H9 (cell line): ENCODE results near the gene TBC1D9B. TPM values are rescaled to one million over a fixed set of nuclear protein-coding genes. Genes with fewer than 3 reads are reported as not detected.

Source experiments
- DNase-seq: peaks from one replicate; pipeline ENCODE4 v3.0.0-alpha.2; 2017
- H2AFZ ChIP-seq: one replicate; pipeline ENCODE4 v1.6.1; 2013; ENCODE audit warnings: mild to moderate bottlenecking, low read length, control low read depth, moderate library complexity
- H2AK5ac ChIP-seq: 2 replicates; pipeline ENCODE4 v1.6.1; 2013; ENCODE audit warnings: low read length, control low read depth, mixed read lengths; ENCODE audit not compliant: insufficient read length
- H2BK120ac ChIP-seq: one replicate; pipeline ENCODE4 v1.6.1; 2013; ENCODE audit warnings: low read depth, mild to moderate bottlenecking, low read length, control low read depth, inconsistent platforms; ENCODE audit not compliant: poor library complexity, severe bottlenecking
- H2BK12ac ChIP-seq: 2 replicates; pipeline ENCODE4 v1.6.1; 2013; ENCODE audit warnings: low read length, control low read depth, mixed read lengths, low read depth; ENCODE audit not compliant: insufficient read length
- H2BK15ac ChIP-seq: 2 replicates; pipeline ENCODE4 v1.6.1; 2013; ENCODE audit warnings: low read depth, low read length, control low read depth
- H2BK20ac ChIP-seq: one replicate; pipeline ENCODE4 v1.6.1; 2013; ENCODE audit warnings: low read depth, mild to moderate bottlenecking, low read length, control low read depth, inconsistent platforms; ENCODE audit not compliant: poor library complexity, severe bottlenecking
- H2BK5ac ChIP-seq: 2 replicates; pipeline ENCODE4 v1.6.1; 2013; ENCODE audit warnings: low read length, control low read depth, mixed read lengths; ENCODE audit not compliant: insufficient read length
- H3K14ac ChIP-seq: 2 replicates; pipeline ENCODE4 v1.6.1; 2013; ENCODE audit warnings: low read length, control low read depth; ENCODE audit not compliant: insufficient read depth
- H3K18ac ChIP-seq: 2 replicates; pipeline ENCODE4 v1.6.1; 2013; ENCODE audit warnings: low read depth, mild to moderate bottlenecking, mixed read lengths, low read length, control low read depth; ENCODE audit not compliant: insufficient read length
- H3K23ac ChIP-seq: 2 replicates; pipeline ENCODE4 v1.6.1; 2013; ENCODE audit warnings: low read length, control low read depth, mixed read lengths, low read depth; ENCODE audit not compliant: insufficient read length
- H3K23me2 ChIP-seq: 2 replicates; pipeline ENCODE4 v1.6.1; 2013; ENCODE audit warnings: low read depth, mild to moderate bottlenecking, mixed read lengths, low read length, control low read depth; ENCODE audit not compliant: insufficient read length, poor library complexity, severe bottlenecking
- H3K27ac ChIP-seq: 2 replicates; pipeline ENCODE4 v1.5.1; 2013; ENCODE audit warnings: low read length, control low read depth, mixed read lengths, low read depth; ENCODE audit not compliant: insufficient read length
- H3K27me3 ChIP-seq: 2 replicates; pipeline ENCODE4 v1.6.1; 2013; ENCODE audit warnings: low read length, control low read depth, inconsistent platforms; ENCODE audit not compliant: insufficient read depth
- H3K4ac ChIP-seq: 2 replicates; pipeline ENCODE4 v1.6.1; 2013; ENCODE audit warnings: low read depth, mild to moderate bottlenecking, control low read depth, inconsistent platforms, low read length, moderate library complexity
- H3K4me1 ChIP-seq: 2 replicates; pipeline ENCODE4 v1.6.1; 2013; ENCODE audit warnings: low read length, control low read depth, inconsistent platforms; ENCODE audit not compliant: insufficient read depth
- H3K4me2 ChIP-seq: 2 replicates; pipeline ENCODE4 v1.6.1; 2013; ENCODE audit warnings: low read length, control low read depth, mixed read lengths; ENCODE audit not compliant: insufficient read length, insufficient read depth
- H3K56ac ChIP-seq: 2 replicates; pipeline ENCODE4 v1.6.1; 2013; ENCODE audit warnings: low read depth, mild to moderate bottlenecking, mixed read lengths, low read length, control low read depth; ENCODE audit not compliant: insufficient read length
- H3K79me1 ChIP-seq: 2 replicates; pipeline ENCODE4 v1.6.1; 2013; ENCODE audit warnings: low read depth, mild to moderate bottlenecking, moderate library complexity, low read length, control low read depth, inconsistent platforms; ENCODE audit not compliant: insufficient read depth, poor library complexity, severe bottlenecking
- H3K79me2 ChIP-seq: 2 replicates; pipeline ENCODE4 v1.6.1; 2013; ENCODE audit warnings: low read length, control low read depth, inconsistent platforms; ENCODE audit not compliant: insufficient read depth
- H3K9ac ChIP-seq: 2 replicates; pipeline ENCODE4 v1.6.1; 2013; ENCODE audit warnings: low read length, control low read depth, mixed read lengths; ENCODE audit not compliant: insufficient read length; ENCODE audit errors: extremely low read depth
- H3K9me3 ChIP-seq: one replicate; pipeline ENCODE4 v1.6.1; 2013; ENCODE audit warnings: low read depth, low read length, inconsistent platforms; ENCODE audit not compliant: control insufficient read depth
- H3T11ph ChIP-seq: one replicate; pipeline ENCODE4 v1.6.1; 2013; ENCODE audit warnings: mild to moderate bottlenecking, low read length, control low read depth, inconsistent platforms
- H4K20me1 ChIP-seq: one replicate; pipeline ENCODE4 v1.6.1; 2013; ENCODE audit not compliant: control insufficient read depth, insufficient read length, insufficient read depth
- H4K5ac ChIP-seq: 2 replicates; pipeline ENCODE4 v1.6.1; 2013; ENCODE audit warnings: low read depth, mild to moderate bottlenecking, mixed read lengths, low read length, control low read depth; ENCODE audit not compliant: insufficient read length
- H4K8ac ChIP-seq: replicated peaks from 2 replicates; pipeline ENCODE4 v1.6.1; 2013; ENCODE audit warnings: low read length, control low read depth, mixed read lengths, low read depth; ENCODE audit not compliant: insufficient read length
- H4K91ac ChIP-seq: 2 replicates; pipeline ENCODE4 v1.6.1; 2013; ENCODE audit warnings: low read depth, mild to moderate bottlenecking, moderate library complexity, mixed read lengths, low read length, control low read depth; ENCODE audit not compliant: insufficient read length
- H3K27ac Mint-ChIP-seq, 3 experiments: 2 replicates in 2 of 3; 3 replicates in 1 of 3; pipeline ENCODE4 v1.8.0; 2020 to 2021; ENCODE audit warnings: mixed read lengths in 3 of 3, mild to moderate bottlenecking in 1 of 3, moderate library complexity in 1 of 3
- H3K27me3 Mint-ChIP-seq: 2 replicates; pipeline ENCODE4 v1.8.0; 2021; ENCODE audit warnings: low read depth, mild to moderate bottlenecking, moderate library complexity, mixed read lengths
- H3K36me3 Mint-ChIP-seq, 3 experiments: 2 replicates in 2 of 3; 3 replicates in 1 of 3; pipeline ENCODE4 v1.8.0; 2020 to 2021; ENCODE audit warnings: low read depth in 3 of 3, mixed read lengths in 3 of 3; ENCODE audit not compliant: insufficient read depth in 1 of 3
- H3K4me1 Mint-ChIP-seq, 2 experiments: 2 replicates each; pipeline ENCODE4 v1.8.0; 2020; ENCODE audit warnings: mixed read lengths in 2 of 2
- H3K4me3 Mint-ChIP-seq, 2 experiments: 2 replicates in 1 of 2; 3 replicates in 1 of 2; pipeline ENCODE4 v1.8.0; 2020 to 2021; ENCODE audit warnings: mild to moderate bottlenecking in 2 of 2, mixed read lengths in 2 of 2, moderate library complexity in 1 of 2
- H3K9me3 Mint-ChIP-seq, 2 experiments: 2 replicates in 1 of 2; 3 replicates in 1 of 2; pipeline ENCODE4 v1.8.0; 2020; ENCODE audit warnings: mild to moderate bottlenecking in 2 of 2, mixed read lengths in 2 of 2, moderate library complexity in 1 of 2
- WGBS: extraction: QIAGEN DNeasy Blood & Tissue Kit; methylation state at CpG from one replicate; pipeline ENCODE4 v1.1.7; 2013; ENCODE audit warnings: missing lambda C conversion rate, low lambda C conversion rate, mixed read lengths; ENCODE audit not compliant: insufficient read length; ENCODE audit errors: extremely low coverage; 5-methylcytosine and 5-hydroxymethylcytosine counted together
- total RNA-seq: library from RNA; stranded (reverse); gene quantifications from 2 replicates; pipeline ENCODE4 v1.2.1, GENCODE V29; 2021
- TF ChIP-seq, protein P1 (sequence below): fragments of 200-600 bp; sonication (generic); conservative IDR thresholded peaks from 3 replicates; pipeline ENCODE4 v1.8.0; 2021; ENCODE audit warnings: antibody characterized with exemption, mild to moderate bottlenecking

TBC1D9B gene
- total RNA-seq, 1 experiment from 2014 or later: 62.1 TPM

- Histone ChIP-seq H2BK20ac (no peak overlapping the region), H3K4ac (no peak overlapping the region), H3K27ac (no peak overlapping the region), H3K79me1 (peaks cover 1% of the 10 kb centered on the region), H3K23ac (no peak overlapping the region), H3T11ph (no peak overlapping the region), H2AFZ (no peak overlapping the region), H2BK15ac (no peak overlapping the region), H4K20me1 (no peaks in the 10 kb centered on the region), H3K4me1 (no peaks in the 10 kb centered on the region; the same call in 1 of the 2 replicates), H3K4me2 (peak overlapping the region; percentile 19), H4K8ac (no peak overlapping the region), H4K91ac (no peak overlapping the region), H4K5ac (no peak overlapping the region), H2AK5ac (no peak overlapping the region), H3K9ac (no peak overlapping the region), H3K79me2 (peaks cover 2% of the 10 kb centered on the region; the same call in 1 of the 2 replicates), H2BK120ac (no peak overlapping the region), H3K23me2 (peaks cover 16% of the 10 kb centered on the region), H3K14ac (peak overlapping the region; percentile 27; the same call in 1 of the 2 replicates), H2BK5ac (no peak overlapping the region), H3K27me3 (no peaks in the 10 kb centered on the region), H2BK12ac (no peak overlapping the region), H3K18ac (no peak overlapping the region), H3K9me3 (no peaks in the 10 kb centered on the region), H3K56ac (no peak overlapping the region)
- H3K27me3 Mint-ChIP-seq: peaks cover 13% of the 10 kb centered on the region
- TF ChIP-seq, protein P1, sequence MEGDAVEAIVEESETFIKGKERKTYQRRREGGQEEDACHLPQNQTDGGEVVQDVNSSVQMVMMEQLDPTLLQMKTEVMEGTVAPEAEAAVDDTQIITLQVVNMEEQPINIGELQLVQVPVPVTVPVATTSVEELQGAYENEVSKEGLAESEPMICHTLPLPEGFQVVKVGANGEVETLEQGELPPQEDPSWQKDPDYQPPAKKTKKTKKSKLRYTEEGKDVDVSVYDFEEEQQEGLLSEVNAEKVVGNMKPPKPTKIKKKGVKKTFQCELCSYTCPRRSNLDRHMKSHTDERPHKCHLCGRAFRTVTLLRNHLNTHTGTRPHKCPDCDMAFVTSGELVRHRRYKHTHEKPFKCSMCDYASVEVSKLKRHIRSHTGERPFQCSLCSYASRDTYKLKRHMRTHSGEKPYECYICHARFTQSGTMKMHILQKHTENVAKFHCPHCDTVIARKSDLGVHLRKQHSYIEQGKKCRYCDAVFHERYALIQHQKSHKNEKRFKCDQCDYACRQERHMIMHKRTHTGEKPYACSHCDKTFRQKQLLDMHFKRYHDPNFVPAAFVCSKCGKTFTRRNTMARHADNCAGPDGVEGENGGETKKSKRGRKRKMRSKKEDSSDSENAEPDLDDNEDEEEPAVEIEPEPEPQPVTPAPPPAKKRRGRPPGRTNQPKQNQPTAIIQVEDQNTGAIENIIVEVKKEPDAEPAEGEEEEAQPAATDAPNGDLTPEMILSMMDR: no peak
- peaks cover 36% of the 10 kb centered on the region in 2 experiments for H3K4me1 Mint-ChIP-seq
- DNase-seq: no peak
- H3K36me3 Mint-ChIP-seq: peaks cover 5 to 29% (median 17%) of the 10 kb centered on the region in 3 experiments
- peak overlapping the region; percentile 46 to 77 for H3K4me3 Mint-ChIP-seq
- WGBS: no CpG with 5 or more reads among the region's 72 CpGs
- no peaks in the 10 kb centered on the region; a peak in 2 of 5 replicates for H3K9me3 Mint-ChIP-seq
- no peak overlapping the region for H3K27ac Mint-ChIP-seq
These were observed 90.8 kb downstream of the TBC1D9B start for GRCh38 chr5:179816796-179817469.
